HepG2 (cell line): ENCODE results near the gene ADGRG1. TPM values are rescaled to one million over a fixed set of nuclear protein-coding genes. Genes with fewer than 3 reads are reported as not detected.

Experiments used
- AFF4 ChIP-seq: sonication (generic); formaldehyde crosslinking; IDR thresholded peaks from 2 replicates; pipeline ENCODE4 v1.4.0; 2020; ENCODE audit warnings: missing genetic modification reagents
- ATF5 ChIP-seq: sonication (generic); formaldehyde crosslinking; IDR thresholded peaks from 2 replicates; pipeline ENCODE4 v1.4.0; 2020; ENCODE audit warnings: mild to moderate bottlenecking, low read depth, missing genetic modification reagents
- CCDC6 ChIP-seq: sonication (generic); formaldehyde crosslinking; IDR thresholded peaks from 2 replicates; pipeline ENCODE4 v1.8.1; 2022; ENCODE audit warnings: mild to moderate bottlenecking, missing genetic modification reagents, moderate library complexity
- EED ChIP-seq: sonication (generic); formaldehyde crosslinking; IDR thresholded peaks from 2 replicates; pipeline ENCODE4 v1.5.0; 2020; ENCODE audit warnings: mild to moderate bottlenecking, missing genetic modification reagents
- IKZF5 ChIP-seq: IDR thresholded peaks from 2 replicates; pipeline ENCODE4 v1.6.1; 2018; ENCODE audit warnings: missing genetic modification reagents, mild to moderate bottlenecking, missing compliant biosample characterization
- KLF15 ChIP-seq: sonication (generic); formaldehyde crosslinking; IDR thresholded peaks from 2 replicates; pipeline ENCODE4 v1.8.1; 2023; ENCODE audit warnings: borderline replicate concordance, mild to moderate bottlenecking, inconsistent platforms, missing genetic modification reagents, mixed read lengths
- NCOA1 ChIP-seq: sonication (generic); formaldehyde crosslinking; IDR thresholded peaks from 2 replicates; pipeline ENCODE4 v1.9.0; 2021; ENCODE audit warnings: missing genetic modification reagents
- NFKB2 ChIP-seq: sonication (generic); formaldehyde crosslinking; IDR thresholded peaks from 2 replicates; pipeline ENCODE4 v1.4.0; 2020; ENCODE audit warnings: missing genetic modification reagents, borderline replicate concordance
- NR1H2 ChIP-seq: sonication (generic); formaldehyde crosslinking; IDR thresholded peaks from 2 replicates; pipeline ENCODE4 v1.8.1; 2022; ENCODE audit warnings: low read depth, missing genetic modification reagents, borderline replicate concordance
- PITX1 ChIP-seq: sonication (generic); formaldehyde crosslinking; IDR thresholded peaks from 2 replicates; pipeline ENCODE4 v1.5.1; 2020; ENCODE audit warnings: mild to moderate bottlenecking, missing genetic modification reagents
- RERE ChIP-seq: IDR thresholded peaks from 2 replicates; pipeline ENCODE4 v1.6.1; 2016; ENCODE audit warnings: low read depth, missing genetic modification reagents, missing compliant biosample characterization
- SIX4 ChIP-seq: sonication (generic); formaldehyde crosslinking; IDR thresholded peaks from 2 replicates; pipeline ENCODE4 v1.4.0; 2020; ENCODE audit warnings: missing genetic modification reagents
- ZMYM2 ChIP-seq: sonication (generic); formaldehyde crosslinking; IDR thresholded peaks from 2 replicates; pipeline ENCODE4 v1.8.0; 2022; ENCODE audit warnings: mild to moderate bottlenecking, missing genetic modification reagents
- ZNF138 ChIP-seq: sonication (generic); formaldehyde crosslinking; IDR thresholded peaks from 2 replicates; pipeline ENCODE4 v1.5.0; 2020; ENCODE audit warnings: mild to moderate bottlenecking, low read depth, missing genetic modification reagents
- ZNF468 ChIP-seq: sonication (generic); formaldehyde crosslinking; IDR thresholded peaks from 2 replicates; pipeline ENCODE4 v1.8.0; 2022; ENCODE audit warnings: mild to moderate bottlenecking, moderate library complexity, missing genetic modification reagents
- ZNF558 ChIP-seq: sonication (generic); formaldehyde crosslinking; IDR thresholded peaks from 2 replicates; pipeline ENCODE4 v1.9.0; 2022; ENCODE audit warnings: mild to moderate bottlenecking, missing genetic modification reagents, borderline replicate concordance
- ZNF569 ChIP-seq: sonication (generic); formaldehyde crosslinking; IDR thresholded peaks from 2 replicates; pipeline ENCODE4 v1.5.0; 2020; ENCODE audit warnings: mild to moderate bottlenecking, missing genetic modification reagents, moderate library complexity, borderline replicate concordance
- ZNF747 ChIP-seq: sonication (generic); formaldehyde crosslinking; IDR thresholded peaks from 2 replicates; pipeline ENCODE4 v1.8.1; 2023; ENCODE audit warnings: missing genetic modification reagents, mild to moderate bottlenecking, borderline replicate concordance
- ZNF766 ChIP-seq: sonication (generic); formaldehyde crosslinking; IDR thresholded peaks from 2 replicates; pipeline ENCODE4 v1.5.0; 2020; ENCODE audit warnings: missing genetic modification reagents, borderline replicate concordance
- polyA plus RNA-seq, 8 experiments: library from polyadenylated mRNA; depleted of rRNA in 3 of 8; stranded (reverse) in 7 of 8; unstranded in 1 of 8; fragments of >200 nt; fragmentation: Illumina TruSeq in 4 of 8; extraction: Trizol in 4 of 8; gene quantifications; 2 replicates each; pipeline versions ENCODE4 v1.2.1 to v1.2.3, GENCODE V29; 2011 to 2016; ENCODE audit warnings: low read depth in 4 of 8, missing spikeins in 1 of 8, mixed read lengths in 1 of 8; ENCODE audit not compliant: insufficient read depth in 1 of 8
- total RNA-seq, 5 experiments: library from RNA; depleted of rRNA; stranded (reverse); fragments of >200 nt; fragmentation: Illumina TruSeq; extraction: Trizol; gene quantifications; 2 replicates each; pipeline ENCODE4 v1.2.3, GENCODE V29; 2016; ENCODE audit warnings: low read depth in 1 of 5

ADGRG1 gene
- total and polyA plus RNA-seq, 2 of the 13 experiments (the other 11 are each of a cell fraction or from before 2014, with no cell fraction given): 2.7 to 5.9 TPM

GRCh38 chr16:57624044-57624688 is 4.3 kb upstream of the ADGRG1 start (continued):
- TF ChIP-seq AFF4 (CRISPR knock-in tag) (no peak), NFKB2 (no peak), IKZF5 (CRISPR knock-in tag) (0 out of 2 replicates have a peak, but pooled peaks have one; percentile 17), ZNF138 (CRISPR knock-in tag) (no peak), RERE (CRISPR knock-in tag) (no peak), ZNF766 (no peak), NR1H2 (no peak), ZNF747 (no peak), EED (CRISPR knock-in tag) (no peak), ATF5 (CRISPR knock-in tag) (no peak), ZMYM2 (CRISPR knock-in tag) (peak; percentile 10; the same call in 1 of the 2 replicates), ZNF569 (CRISPR knock-in tag) (no peak), CCDC6 (no peak), NCOA1 (CRISPR knock-in tag) (no peak), SIX4 (no peak), KLF15 (CRISPR knock-in tag) (no peak), PITX1 (CRISPR knock-in tag) (no peak), ZNF558 (no peak), ZNF468 (CRISPR knock-in tag) (no peak)
